ENCODE data around the gene KLHL24.
"Not testable (repeated sequence)": the region's sequence is repeated elsewhere in the genome, so short reads cannot be mapped to it uniquely, and the experiment has no call there.

Gene KLHL24

DNA sequence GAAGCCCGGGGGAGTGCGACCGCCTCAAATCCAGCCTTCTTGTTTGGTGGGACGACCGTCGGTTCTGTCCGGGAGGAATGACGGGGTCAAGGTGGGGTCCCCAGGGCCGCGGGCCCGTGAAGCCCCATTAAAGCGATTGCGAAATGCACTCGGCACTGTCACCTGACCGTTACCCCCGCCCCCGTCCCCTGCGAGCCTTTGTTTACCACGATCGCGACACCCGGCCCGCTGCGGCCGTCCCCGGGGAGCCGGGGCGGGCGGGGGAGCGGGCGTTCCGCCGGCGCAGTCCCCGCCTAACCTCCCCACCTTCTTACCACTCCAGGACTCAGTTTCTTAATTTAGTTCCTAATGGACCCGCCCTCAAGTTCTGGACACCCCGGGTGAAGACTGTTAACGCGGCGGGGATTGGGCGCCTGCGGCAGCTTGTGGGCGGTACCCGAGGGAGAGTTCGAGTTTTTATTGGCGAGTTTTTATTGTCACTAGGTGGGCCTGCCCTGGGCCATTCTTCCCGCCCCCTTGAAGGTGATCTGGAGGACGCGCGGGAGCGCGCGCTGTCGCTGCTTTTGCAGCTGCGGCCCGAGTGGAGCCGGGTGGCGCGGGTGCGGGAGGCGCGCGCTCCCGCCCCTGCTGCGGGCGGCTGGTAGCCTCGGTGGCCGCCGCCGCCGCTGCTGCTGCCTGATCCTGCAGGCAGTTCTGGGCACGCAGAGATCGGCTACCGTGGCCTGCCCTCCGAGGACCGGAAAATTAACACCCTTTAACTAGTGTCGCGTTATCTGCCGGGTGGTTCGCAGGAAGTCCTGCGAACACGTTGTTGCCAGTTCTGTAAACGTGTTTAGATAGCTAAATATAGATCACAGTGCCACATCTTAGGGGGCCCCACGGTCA, 1.0 kb downstream of the KLHL24 start:
- DNase-seq = peak; percentile 99

DNA sequence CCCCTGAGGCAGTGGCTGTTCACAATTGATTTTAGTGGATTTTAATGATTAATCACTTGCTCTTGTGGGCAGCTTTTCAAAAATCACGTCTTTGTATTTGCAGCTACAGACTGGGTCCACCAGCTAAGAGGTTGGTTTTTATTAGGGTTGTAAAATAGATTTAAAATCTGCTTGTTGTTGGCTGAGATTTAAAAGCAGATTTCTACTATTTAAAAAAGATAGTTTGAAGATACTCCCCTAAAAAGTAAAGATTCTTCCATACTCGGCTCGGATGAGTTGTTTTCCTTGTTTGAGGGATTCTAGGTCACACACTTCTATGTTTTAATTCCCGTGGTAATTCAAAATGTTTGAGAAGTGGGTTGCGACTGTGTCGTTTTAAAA, 1.7 kb downstream of the KLHL24 start:
- DNase-seq = no peak

DNA sequence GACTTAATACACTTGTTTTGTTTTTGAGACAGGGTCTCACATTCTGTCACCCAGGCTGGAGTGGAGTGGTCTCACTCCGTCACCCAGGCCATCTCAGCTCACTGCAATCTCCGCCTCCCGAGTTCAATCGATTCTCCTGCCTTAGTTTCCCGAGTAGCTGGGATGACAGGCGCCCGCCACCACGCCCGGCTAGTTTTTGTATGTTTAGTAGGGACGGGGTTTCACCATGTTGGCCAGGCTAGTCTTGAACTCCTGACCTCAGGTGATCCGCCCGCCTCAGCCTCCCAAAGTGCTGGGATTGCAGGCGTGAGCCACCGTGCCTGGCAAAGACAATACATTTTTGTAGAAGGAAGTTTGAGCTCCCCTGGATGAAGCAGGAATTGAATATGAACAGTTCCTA, 2.2 kb downstream of the KLHL24 start:
- DNase-seq = not testable (repeated sequence)

GRCh38 chr3:183638101-183638852, 2.9 kb downstream of the KLHL24 start:
- DNase-seq = no peak

DNA sequence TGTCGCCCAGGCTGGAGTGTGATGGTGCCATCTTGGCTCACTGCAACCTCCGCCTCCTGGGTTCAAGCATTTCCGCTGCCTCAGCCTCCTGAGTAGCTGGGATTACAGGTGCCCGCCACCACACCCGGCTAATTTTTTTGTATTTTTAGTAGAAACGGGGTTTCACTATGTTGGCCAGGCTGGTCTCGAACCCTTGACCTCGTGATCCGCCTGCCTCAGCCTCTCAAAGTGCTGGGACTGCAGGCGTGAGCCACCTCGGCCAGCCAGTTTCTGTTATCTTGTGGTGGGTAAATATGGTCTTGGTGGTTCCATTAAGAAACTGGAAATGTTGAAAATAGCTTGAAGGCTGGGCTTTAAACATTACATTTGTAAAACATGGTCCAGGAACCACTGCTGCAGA, 5.2 kb downstream of the KLHL24 start:
- not testable (repeated sequence) for DNase-seq

GRCh38 chr3:183641882-183642281, 6.5 kb downstream of the KLHL24 start:
- DNase-seq = no peak

DNA sequence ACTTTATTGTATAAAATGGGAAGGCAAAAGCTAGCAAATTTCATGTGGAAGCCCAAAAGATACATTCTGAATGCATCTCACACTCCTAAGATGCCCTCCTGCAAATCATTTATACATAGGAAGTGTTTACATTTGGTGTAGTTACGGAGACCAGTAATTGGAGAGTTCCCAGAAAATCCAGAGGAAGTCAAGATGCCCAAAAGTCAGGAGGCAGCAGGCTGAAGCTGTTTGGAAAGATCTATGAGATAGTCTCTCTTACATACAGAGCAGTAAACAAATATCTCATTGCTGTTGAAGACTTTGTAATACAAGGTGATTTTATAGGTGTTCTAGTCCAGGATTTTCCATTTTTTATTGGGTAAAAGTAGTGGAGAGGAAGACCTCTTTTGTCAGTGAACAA, 8.8 kb downstream of the KLHL24 start:
- DNase-seq = no peak

- no peak for DNase-seq
Observed at GRCh38 chr3:183645254-183645653, 9.8 kb downstream of the KLHL24 start.

DNA sequence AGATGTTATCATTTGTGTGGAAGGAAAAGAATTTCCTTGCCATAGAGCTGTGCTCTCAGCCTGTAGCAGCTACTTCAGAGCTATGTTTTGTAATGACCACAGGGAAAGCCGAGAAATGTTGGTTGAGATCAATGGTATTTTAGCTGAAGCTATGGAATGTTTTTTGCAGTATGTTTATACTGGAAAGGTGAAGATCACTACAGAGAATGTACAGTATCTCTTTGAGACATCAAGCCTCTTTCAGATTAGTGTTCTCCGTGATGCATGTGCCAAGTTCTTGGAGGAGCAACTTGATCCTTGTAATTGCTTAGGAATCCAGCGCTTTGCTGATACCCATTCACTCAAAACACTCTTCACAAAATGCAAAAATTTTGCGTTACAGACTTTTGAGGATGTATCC, 15.1 kb downstream of the KLHL24 start:
- no peak for DNase-seq

- DNase-seq = no peak
Observed at GRCh38 chr3:183653209-183654064, 18.0 kb downstream of the KLHL24 start.

DNA sequence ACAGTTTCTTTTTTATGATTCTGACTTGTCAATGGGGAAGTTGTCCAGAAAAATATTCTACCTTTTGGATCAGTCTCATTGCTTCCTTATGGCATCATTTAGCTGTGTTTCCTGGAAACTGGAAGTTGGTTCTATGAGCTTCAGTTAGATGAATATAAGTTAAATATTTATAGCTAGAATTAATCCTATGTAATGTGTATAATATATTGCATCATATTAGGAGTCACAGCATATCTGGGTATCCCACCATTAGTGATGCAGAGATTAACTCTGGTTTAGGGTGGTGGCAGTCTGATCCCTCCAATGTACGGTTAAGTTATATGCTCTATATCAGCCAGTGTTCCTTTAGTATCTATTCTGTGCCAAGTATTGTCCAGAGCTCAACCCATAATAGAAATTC, 19.3 kb downstream of the KLHL24 start:
- DNase-seq = no peak

- no peak for DNase-seq
Observed at GRCh38 chr3:183662099-183662498, 26.7 kb downstream of the KLHL24 start.

DNA sequence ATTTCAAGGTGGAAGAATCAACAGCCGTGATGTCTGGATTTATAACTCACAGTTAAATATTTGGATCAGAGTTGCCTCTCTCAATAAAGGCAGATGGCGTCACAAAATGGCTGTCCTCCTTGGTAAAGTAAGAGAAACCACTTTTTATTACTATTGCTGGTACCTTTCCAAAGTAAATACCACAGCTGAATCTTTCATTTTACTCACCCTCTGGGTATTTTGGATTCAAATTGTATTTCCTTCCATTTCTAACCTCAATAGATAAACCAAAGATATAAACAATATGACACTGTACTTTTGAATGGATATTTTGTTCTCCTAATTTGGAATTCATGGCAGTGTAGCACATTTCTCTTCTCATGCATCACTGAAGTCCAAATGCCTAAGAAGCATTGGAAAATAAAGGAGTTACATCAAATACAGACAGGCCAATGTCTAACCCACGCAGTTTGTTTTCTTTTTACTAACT, 29.5 kb downstream of the KLHL24 start:
- DNase-seq = no peak

DNA sequence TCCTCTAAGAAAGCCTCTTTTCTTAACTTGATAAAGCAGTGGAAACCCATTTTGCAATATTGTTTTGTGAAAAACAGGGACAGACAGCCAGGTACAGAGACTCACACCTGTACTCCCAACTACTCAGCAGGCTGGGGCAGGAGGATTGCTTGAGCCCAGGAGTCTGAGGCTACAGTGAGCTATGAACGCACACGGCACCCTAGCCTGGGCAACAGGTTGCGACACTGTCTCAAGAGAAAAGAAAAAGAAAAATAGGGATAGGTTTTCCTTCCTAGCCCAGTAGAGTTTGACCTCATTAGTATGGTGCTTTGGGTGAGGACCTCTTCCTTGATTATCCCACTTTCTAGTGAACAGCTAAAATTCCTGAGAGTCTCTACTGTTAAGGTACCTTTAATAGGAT, 44.6 kb downstream of the KLHL24 start:
- DNase-seq = no peak

GRCh38 chr3:183687705-183688104, 52.3 kb downstream of the KLHL24 start:
- no peak for DNase-seq

DNA sequence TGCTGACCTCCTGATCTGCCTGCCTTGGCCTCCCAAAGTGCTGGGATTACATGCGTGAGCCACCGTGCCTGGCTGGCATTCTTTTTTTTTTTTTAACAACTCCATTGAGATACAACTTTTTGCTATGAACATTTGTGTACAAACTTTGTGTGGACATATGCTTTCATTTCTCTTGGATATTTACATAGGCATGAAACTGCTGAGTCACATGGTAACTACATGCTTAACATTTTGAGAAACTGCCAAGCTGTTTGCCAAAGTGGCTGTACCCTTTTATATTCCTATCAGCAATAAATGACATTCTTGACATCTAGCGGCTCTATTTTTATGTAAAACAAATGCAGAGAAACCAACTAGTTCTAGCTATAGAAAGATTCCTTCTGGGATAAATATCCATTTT, 53.5 kb downstream of the KLHL24 start:
- no peak for DNase-seq

DNA sequence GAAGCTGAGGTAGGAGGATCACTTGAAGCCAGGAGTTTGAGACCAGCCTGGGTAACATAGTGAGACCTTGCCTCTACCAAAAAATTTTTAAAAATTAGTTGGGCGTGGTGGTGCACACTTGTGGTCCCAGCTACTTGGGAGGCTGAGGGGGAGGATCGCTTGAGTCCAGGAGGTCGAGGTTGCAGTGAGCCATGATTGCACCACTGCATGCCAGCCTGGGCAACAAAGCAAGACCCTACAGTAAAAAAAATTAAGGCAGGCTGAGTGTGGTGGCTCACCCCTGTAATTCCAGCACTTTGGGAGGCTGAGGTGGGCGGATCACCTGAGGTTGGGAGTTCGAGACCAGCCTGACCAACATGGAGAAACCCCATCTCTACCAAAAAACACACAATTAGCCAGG, 54.2 kb downstream of the KLHL24 start:
- DNase-seq = not testable (repeated sequence)

- DNase-seq = no peak
Observed at GRCh38 chr3:183690402-183690995, 55.1 kb downstream of the KLHL24 start.

- DNase-seq = no peak
Observed at GRCh38 chr3:183692436-183692835, 57.0 kb downstream of the KLHL24 start.

- DNase-seq = no peak
Observed at GRCh38 chr3:183695569-183696364, 60.3 kb downstream of the KLHL24 start.

- no peak for DNase-seq
Observed at GRCh38 chr3:183697123-183697609, 61.7 kb downstream of the KLHL24 start.
